ENCODE data around the gene C2orf81.

Gene C2orf81

DNA sequence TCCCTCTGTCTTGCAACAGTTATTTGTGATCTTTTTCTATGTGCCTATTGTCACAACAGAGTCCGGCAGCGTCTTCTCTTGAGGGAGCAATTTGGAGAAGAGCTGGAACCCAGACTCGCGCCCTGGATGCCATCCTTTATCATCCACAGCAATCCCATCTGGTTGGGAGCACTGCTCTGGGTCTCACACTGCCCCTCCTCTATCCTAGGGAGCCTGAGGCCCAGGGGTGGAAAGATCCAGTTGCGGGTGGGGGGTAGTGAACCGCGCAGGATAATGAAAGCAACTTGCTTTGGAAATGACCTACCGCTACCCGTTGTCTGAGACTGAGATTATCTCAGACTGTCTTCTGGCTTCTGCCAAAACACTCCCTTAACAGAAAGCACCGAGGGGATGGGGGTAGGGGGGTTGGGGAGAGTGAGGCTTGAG lies 37.5 kb upstream of the C2orf81 start:
- TF ChIP-seq, protein P1, sequence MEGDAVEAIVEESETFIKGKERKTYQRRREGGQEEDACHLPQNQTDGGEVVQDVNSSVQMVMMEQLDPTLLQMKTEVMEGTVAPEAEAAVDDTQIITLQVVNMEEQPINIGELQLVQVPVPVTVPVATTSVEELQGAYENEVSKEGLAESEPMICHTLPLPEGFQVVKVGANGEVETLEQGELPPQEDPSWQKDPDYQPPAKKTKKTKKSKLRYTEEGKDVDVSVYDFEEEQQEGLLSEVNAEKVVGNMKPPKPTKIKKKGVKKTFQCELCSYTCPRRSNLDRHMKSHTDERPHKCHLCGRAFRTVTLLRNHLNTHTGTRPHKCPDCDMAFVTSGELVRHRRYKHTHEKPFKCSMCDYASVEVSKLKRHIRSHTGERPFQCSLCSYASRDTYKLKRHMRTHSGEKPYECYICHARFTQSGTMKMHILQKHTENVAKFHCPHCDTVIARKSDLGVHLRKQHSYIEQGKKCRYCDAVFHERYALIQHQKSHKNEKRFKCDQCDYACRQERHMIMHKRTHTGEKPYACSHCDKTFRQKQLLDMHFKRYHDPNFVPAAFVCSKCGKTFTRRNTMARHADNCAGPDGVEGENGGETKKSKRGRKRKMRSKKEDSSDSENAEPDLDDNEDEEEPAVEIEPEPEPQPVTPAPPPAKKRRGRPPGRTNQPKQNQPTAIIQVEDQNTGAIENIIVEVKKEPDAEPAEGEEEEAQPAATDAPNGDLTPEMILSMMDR (conservative IDR thresholded peaks at IDR 0.05): no peak
- peak overlapping the region; percentile 96 for H3K27ac ChIP-seq

DNA sequence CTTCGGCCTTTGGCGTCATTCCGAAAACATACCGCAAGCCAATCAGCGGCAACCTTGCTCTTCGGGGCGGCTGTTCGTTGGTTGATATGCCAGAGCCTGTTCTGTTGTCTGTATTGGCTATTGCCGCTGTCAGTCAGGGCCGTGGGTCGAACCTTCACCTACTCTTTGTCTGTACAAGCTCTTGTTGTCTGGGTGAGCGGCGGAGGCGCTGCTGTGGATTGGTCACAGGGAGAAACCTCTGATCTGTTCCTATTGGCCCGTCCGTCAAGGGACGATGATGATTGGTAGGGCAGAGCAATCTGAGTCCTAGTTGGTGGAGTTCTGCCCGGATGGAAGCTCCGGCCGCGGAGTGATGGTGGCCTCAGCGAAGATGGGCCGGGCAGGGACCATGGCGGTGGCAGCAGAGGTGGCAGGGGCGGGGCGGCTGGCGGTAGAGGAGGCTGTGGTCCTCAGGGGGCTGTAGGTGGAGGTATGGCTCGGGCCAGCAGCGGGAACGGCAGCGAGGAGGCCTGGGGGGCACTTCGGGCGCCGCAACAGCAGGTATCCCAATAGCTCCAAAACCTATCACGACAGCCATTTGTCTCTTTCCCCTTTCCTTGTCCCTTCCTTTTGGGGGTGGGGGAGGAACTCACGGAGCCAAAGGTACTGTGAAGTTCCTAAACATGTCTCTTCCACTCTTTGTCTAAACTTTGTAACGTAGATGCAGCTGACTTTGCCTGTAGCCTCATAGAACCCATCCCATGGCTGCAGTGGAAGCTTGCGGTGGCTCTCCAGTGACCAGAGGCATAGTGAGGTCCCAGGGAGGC lies 36.9 kb upstream of the C2orf81 start, which contains the start of gene WBP1:
WBP1 (plus strand) TSS at position 307 of the 806 bp plus-strand sequence; CDS start at position 472, 165 bp downstream.
- H3K27ac ChIP-seq: peak within 1 kb of the TSS; percentile 96
- TF ChIP-seq, protein P1 (conservative IDR thresholded peaks at IDR 0.05): no peak

DNA sequence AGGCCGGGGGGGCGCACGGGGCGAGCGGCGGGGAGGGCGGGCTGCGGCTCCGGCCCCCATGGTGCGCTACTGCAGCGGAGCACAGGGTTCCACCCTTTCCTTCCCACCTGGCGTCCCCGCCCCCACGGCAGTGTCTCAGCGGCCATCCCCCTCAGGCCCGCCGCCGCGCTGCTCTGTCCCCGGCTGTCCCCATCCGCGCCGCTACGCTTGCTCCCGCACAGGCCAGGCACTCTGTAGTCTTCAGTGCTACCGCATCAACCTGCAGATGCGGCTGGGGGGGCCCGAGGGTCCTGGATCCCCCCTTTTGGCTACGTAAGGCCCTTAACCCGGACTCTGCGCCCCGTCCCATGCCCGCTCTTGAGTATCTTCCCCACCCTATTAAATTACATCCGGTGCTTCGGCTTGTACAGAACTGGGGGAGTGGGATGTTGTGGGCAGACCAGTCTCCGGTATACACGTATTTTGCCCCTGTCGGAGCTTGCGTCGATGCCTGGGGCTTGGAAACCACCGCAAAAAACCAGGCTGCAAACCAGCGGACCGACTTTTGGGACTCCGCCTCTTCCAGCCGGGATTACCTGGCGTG lies 36.2 kb upstream of the C2orf81 start:
- TF ChIP-seq, protein P1 (conservative IDR thresholded peaks at IDR 0.05): no peak
- peak overlapping the region; percentile 96 for H3K27ac ChIP-seq

DNA sequence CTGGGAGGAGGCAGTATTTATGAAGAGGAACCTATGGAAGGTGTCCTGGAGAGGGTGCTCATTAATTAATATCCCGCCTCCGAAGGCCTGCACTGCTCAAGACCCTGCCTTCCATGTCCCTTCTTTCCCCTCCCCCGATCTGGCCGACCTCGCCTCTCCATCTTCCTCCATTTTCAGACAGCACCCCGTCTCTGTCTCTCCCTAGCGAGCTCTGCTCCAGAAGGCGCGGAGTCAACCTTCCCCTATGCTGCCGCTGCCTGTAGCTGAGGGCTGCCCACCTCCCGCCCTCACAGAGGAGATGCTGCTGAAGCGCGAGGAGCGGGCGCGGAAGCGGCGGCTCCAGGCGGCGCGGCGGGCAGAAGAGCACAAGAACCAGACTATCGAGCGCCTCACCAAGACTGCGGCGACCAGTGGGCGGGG lies 35.7 kb upstream of the C2orf81 start:
- H3K27ac ChIP-seq: peak overlapping the region; percentile 96
- TF ChIP-seq, protein P1 (conservative IDR thresholded peaks at IDR 0.05): no peak

DNA sequence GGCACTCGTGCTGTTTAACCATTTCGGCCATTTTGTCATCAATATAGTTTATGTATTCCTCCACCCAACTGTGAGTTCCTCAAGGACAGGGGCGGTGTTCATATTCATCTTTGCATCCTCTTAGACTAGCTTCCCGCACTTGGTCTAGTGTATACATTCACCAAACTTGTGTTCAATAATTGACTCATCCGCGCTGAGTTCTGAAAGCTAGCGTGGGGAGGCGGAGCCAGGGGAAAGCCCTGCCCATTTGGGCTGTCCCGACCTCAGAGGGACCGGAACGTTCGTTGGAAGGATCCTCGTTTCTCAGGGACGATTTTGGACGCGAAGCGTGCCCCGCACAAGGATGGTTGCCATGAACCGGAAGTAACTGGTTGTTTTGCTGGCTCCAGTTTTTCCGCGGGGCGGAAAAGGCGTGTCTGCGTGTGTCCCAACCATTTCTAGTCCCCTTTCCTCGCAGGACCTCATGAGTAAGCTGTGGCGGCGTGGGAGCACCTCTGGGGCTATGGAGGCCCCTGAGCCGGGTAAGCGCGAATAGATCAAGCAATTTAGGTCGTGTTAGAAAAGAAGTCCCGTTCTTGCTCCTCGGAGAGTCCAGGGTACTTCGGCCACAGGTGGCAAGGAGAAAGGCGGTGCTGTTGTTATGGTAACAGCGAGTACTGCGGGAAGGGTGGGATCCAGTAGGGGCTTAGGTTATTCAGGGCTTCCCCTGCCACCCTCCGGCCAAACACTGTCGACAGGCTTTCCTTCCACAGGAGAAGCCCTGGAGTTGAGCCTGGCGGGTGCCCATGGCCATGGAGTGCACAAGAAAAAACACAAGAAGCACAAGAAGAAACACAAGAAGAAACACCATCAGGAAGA lies 33.5 kb upstream of the C2orf81 start, which contains the start of gene INO80B:
INO80B (plus strand) TSS at position 434 of the 858 bp plus-strand sequence; CDS start at position 464, 30 bp downstream.
- TF ChIP-seq, protein P1 (conservative IDR thresholded peaks at IDR 0.05): no peak
- H3K27ac ChIP-seq: peak within 1 kb of the TSS; percentile 96

DNA sequence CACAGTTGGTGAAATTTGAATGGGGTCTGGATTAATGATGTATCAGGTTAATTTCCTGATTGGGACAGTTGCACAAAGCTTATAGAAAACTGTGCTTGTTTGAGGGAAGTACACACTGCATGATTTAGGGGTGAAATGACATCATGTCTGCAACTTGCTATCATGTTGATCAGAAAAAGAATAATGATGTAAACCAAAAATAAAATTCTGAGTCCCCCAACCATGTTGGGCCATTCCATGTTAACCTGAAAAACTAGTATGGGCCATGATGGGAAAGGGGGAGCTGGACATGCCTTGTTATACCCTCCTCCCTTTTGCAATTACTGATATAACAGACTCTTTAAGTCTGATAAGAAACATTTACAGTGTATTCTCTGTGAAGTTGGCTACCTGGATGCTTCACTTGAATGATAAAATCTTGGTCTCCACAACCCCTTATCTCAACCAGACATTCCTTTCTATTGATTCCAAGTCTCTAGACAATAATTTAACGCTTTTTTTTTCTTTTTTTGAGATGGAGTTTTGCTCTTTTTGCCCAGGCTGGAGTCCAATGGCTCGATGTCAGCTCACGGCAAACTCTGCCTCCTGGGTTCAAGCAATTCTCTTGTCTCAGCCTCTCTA lies 29.3 kb upstream of the C2orf81 start:
- TF ChIP-seq, protein P1 (conservative IDR thresholded peaks at IDR 0.05): no peak

More for the DNA sequence above, 29.3 kb upstream of the C2orf81 start:
- no peak overlapping the region for H3K27ac ChIP-seq

Data from VCaP (cell line).